HepG2 (cell line): ENCODE results near the gene NAT14. TPM values are rescaled to one million over a fixed set of nuclear protein-coding genes. Genes with fewer than 3 reads are reported as not detected.

ENCODE experiments used
- ATAC-seq: fragments of 200-7000 bp; cut with Tn5 transposase; 3 replicates; pipeline ENCODE4 v1.9.1; 2020; ENCODE audit warnings: mild to moderate bottlenecking, moderate library complexity
- BruUV-seq: library from RNA; stranded (reverse); fragments of 400-500 nt; replicated peaks from 2 replicates; lab custom pipeline; 2021; lab: Mats Ljungman, UMichigan
- CTCF ChIA-PET: fragments of 300-600 bp; formaldehyde crosslinking; extraction: SDS; loops from one replicate; lab custom pipeline; 2021; ENCODE audit warnings: low total read pairs, inconsistent platforms, low intra/inter-chr PET ratio; lab: Yijun Ruan, JAX
- POLR2A ChIA-PET: fragments of 350-600 bp; sonication (Branson Sonifier 250); formaldehyde crosslinking; loops from one replicate; lab custom pipeline; 2020; ENCODE audit warnings: antibody characterized with exemption, inconsistent platforms; lab: Yijun Ruan, JAX
- DNase-seq: peaks from one replicate; pipeline ENCODE4 v3.0.0-alpha.2; 2015; ENCODE audit warnings: low spot score
- FAIRE-seq: peaks from 3 replicates; lab custom pipeline; 2011; peaks lifted over from hg19 to GRCh38; lab: Jason Lieb, UNC
- H2AFZ ChIP-seq: one replicate; pipeline ENCODE4 v1.6.1; 2011; ENCODE audit warnings: low read length, inconsistent platforms
- H3K27ac ChIP-seq: fragments of 300-600 bp; 3 replicates; pipeline ENCODE4 v1.8.0; 2011; ENCODE audit warnings: mixed run types, mild to moderate bottlenecking, mixed read lengths, low read length, inconsistent platforms; ENCODE audit not compliant: insufficient read depth; ENCODE audit errors: extremely low read length
- H3K27me3 ChIP-seq, 2 experiments: fragments of 200-600 bp in 1 of 2; 2 replicates in 1 of 2; 3 replicates in 1 of 2; pipeline versions ENCODE4 v1.6.0 to v1.8.0; 2011; ENCODE audit warnings: low read length in 2 of 2, mild to moderate bottlenecking in 2 of 2, moderate library complexity in 2 of 2, inconsistent platforms in 1 of 2; ENCODE audit not compliant: insufficient read depth in 2 of 2, control insufficient read depth in 1 of 2
- H3K36me3 ChIP-seq, 2 experiments: fragments of 200-600 bp in 1 of 2; replicated peaks in 1 of 2; 2 replicates in 1 of 2; 3 replicates in 1 of 2; pipeline versions ENCODE4 v1.5.1 to v1.8.0; 2011; ENCODE audit warnings: low read length in 2 of 2, inconsistent platforms in 1 of 2; ENCODE audit not compliant: insufficient read depth in 2 of 2, control insufficient read depth in 1 of 2
- H3K4me1 ChIP-seq: 2 replicates; pipeline ENCODE4 v1.5.1; 2012; ENCODE audit warnings: low read length, inconsistent platforms; ENCODE audit not compliant: insufficient read depth
- H3K4me2 ChIP-seq: 2 replicates; pipeline ENCODE4 v1.6.0; 2011; ENCODE audit warnings: low read depth, low read length, inconsistent platforms
- H3K4me3 ChIP-seq, 3 experiments: fragments of 200-600 bp in 1 of 3; sonication (generic), shearing (Covaris generic) in 1 of 3; replicated peaks in 1 of 3; 2 replicates each; pipeline ENCODE4 v1.5.1; 2011 to 2016; ENCODE audit warnings: low read length in 3 of 3, inconsistent platforms in 2 of 3, low read depth in 2 of 3, mild to moderate bottlenecking in 2 of 3, control low read depth in 1 of 3, mixed read lengths in 1 of 3; ENCODE audit not compliant: insufficient read depth in 1 of 3
- H3K79me2 ChIP-seq: one replicate; pipeline ENCODE4 v1.6.1; 2011; ENCODE audit warnings: low read length, inconsistent platforms; ENCODE audit not compliant: insufficient read depth
- H3K9ac ChIP-seq: 2 replicates; pipeline ENCODE4 v1.6.0; 2011; ENCODE audit warnings: mild to moderate bottlenecking, low read depth, low read length, inconsistent platforms; ENCODE audit not compliant: insufficient read depth
- H3K9me3 ChIP-seq: 2 replicates; pipeline ENCODE4 v1.5.1; 2012; ENCODE audit warnings: mild to moderate bottlenecking, low read length
- H4K20me1 ChIP-seq: 2 replicates; pipeline ENCODE4 v1.6.0; 2011; ENCODE audit warnings: inconsistent platforms, mild to moderate bottlenecking, low read length, moderate library complexity; ENCODE audit not compliant: insufficient read depth
- ADNP ChIP-seq: sonication (generic); formaldehyde crosslinking; IDR thresholded peaks from 2 replicates; pipeline ENCODE4 v1.4.0; 2020; ENCODE audit warnings: missing genetic modification reagents
- ATF2 ChIP-seq: sonication (generic); formaldehyde crosslinking; IDR thresholded peaks from 2 replicates; pipeline ENCODE4 v1.4.0; 2020; ENCODE audit warnings: missing genetic modification reagents
- BRCA1 ChIP-seq: sonication (generic); formaldehyde crosslinking; IDR thresholded peaks from 2 replicates; pipeline ENCODE4 v1.4.0; 2020; ENCODE audit warnings: missing genetic modification reagents
- CREB1 ChIP-seq, 2 experiments: fragments of 450-650 bp in 1 of 2; IDR thresholded peaks; 2 replicates each; pipeline ENCODE4 v1.6.1; 2016 to 2017; ENCODE audit warnings: control low read depth in 1 of 2, mild to moderate bottlenecking in 1 of 2, missing compliant biosample characterization in 1 of 2, missing genetic modification characterization in 1 of 2
- ELF1 ChIP-seq: sonication (generic); formaldehyde crosslinking; IDR thresholded peaks from 2 replicates; pipeline ENCODE4 v1.4.0; 2020; ENCODE audit warnings: missing genetic modification reagents
- GABPA ChIP-seq, 2 experiments: IDR thresholded peaks; 2 replicates each; pipeline ENCODE4 v1.6.1; 2011 to 2016; ENCODE audit warnings: low read depth in 2 of 2, low read length in 1 of 2, missing biosample characterization in 1 of 2, missing genetic modification characterization in 1 of 2
- GABPB1 ChIP-seq: IDR thresholded peaks from 2 replicates; pipeline ENCODE4 v1.6.1; 2016; ENCODE audit warnings: mild to moderate bottlenecking, missing genetic modification reagents, moderate library complexity, missing compliant biosample characterization
- GLI4 ChIP-seq: sonication (generic); formaldehyde crosslinking; IDR thresholded peaks from 2 replicates; pipeline ENCODE4 v1.5.1; 2020; ENCODE audit warnings: missing genetic modification reagents, mild to moderate bottlenecking, moderate library complexity, borderline replicate concordance
- GPN1 ChIP-seq: sonication (generic); formaldehyde crosslinking; IDR thresholded peaks from 2 replicates; pipeline ENCODE4 v1.5.1; 2020; ENCODE audit warnings: missing genetic modification reagents, borderline replicate concordance
- HNRNPUL1 ChIP-seq: fragments of 200-400 bp; formaldehyde crosslinking; IDR thresholded peaks from 2 replicates; pipeline ENCODE4 v1.6.1; 2017; ENCODE audit warnings: low read depth, mild to moderate bottlenecking, low read length, moderate library complexity
- KAT8 ChIP-seq: IDR thresholded peaks from 2 replicates; pipeline ENCODE4 v1.6.1; 2016; ENCODE audit warnings: missing genetic modification reagents, missing compliant biosample characterization
- NR2C2 ChIP-seq: sonication (generic); formaldehyde crosslinking; IDR thresholded peaks from 2 replicates; pipeline ENCODE4 v1.4.0; 2020; ENCODE audit warnings: missing genetic modification reagents, mild to moderate bottlenecking, moderate library complexity, borderline replicate concordance
- PLRG1 ChIP-seq: fragments of 450-650 bp; conservative IDR thresholded peaks from 2 replicates; pipeline ENCODE4 v1.6.1; 2016
- SAP130 ChIP-seq: IDR thresholded peaks from 2 replicates; pipeline ENCODE4 v1.6.1; 2016; ENCODE audit warnings: low read depth
- TEAD3 ChIP-seq: optimal IDR thresholded peaks from 2 replicates; pipeline ENCODE3; 2016; ENCODE audit warnings: borderline replicate concordance
- ZFY ChIP-seq: sonication (generic); formaldehyde crosslinking; IDR thresholded peaks from 2 replicates; pipeline ENCODE4 v1.4.0; 2020; ENCODE audit warnings: missing genetic modification reagents
- ZNF451 ChIP-seq: sonication (generic); formaldehyde crosslinking; IDR thresholded peaks from 2 replicates; pipeline ENCODE4 v1.5.0; 2020; ENCODE audit warnings: mild to moderate bottlenecking, missing genetic modification reagents
- ZNF629 ChIP-seq: sonication (generic); formaldehyde crosslinking; conservative IDR thresholded peaks from 2 replicates; pipeline ENCODE4 v1.5.0; 2020; ENCODE audit warnings: missing genetic modification reagents
- ZNF687 ChIP-seq: sonication (generic); formaldehyde crosslinking; IDR thresholded peaks from 2 replicates; pipeline ENCODE4 v1.5.1; 2020; ENCODE audit warnings: mild to moderate bottlenecking, missing genetic modification reagents, moderate library complexity
- WGBS: methylation state at CpG from one replicate; pipeline ENCODE4 v1.1.6; 2017; ENCODE audit warnings: low lambda C conversion rate; 5-methylcytosine and 5-hydroxymethylcytosine counted together
- in situ Hi-C: cut with HindIII; loops from 2 replicates; pipeline ENCODE4 v1.10.0; 2017; ENCODE audit warnings: low pct_unique_long_range_greater_than_20kb; ENCODE audit not compliant: extremely low pct_ligation_motif_present
- intact Hi-C: fragments of 100-400 bp; cut with micrococcal nuclease; formaldehyde crosslinking; loops from one replicate; pipeline ENCODE4 v1.10.0; 2022; ENCODE audit not compliant: unreplicated experiment
- polyA plus RNA-seq, 8 experiments: library from polyadenylated mRNA; depleted of rRNA in 3 of 8; stranded (reverse) in 7 of 8; unstranded in 1 of 8; fragments of >200 nt; fragmentation: Illumina TruSeq in 4 of 8; extraction: Trizol in 4 of 8; gene quantifications; 2 replicates each; pipeline versions ENCODE4 v1.2.1 to v1.2.3, GENCODE V29; 2011 to 2016; ENCODE audit warnings: low read depth in 4 of 8, missing spikeins in 1 of 8, mixed read lengths in 1 of 8; ENCODE audit not compliant: insufficient read depth in 1 of 8
- total RNA-seq, 5 experiments: library from RNA; depleted of rRNA; stranded (reverse); fragments of >200 nt; fragmentation: Illumina TruSeq; extraction: Trizol; gene quantifications; 2 replicates each; pipeline ENCODE4 v1.2.3, GENCODE V29; 2016; ENCODE audit warnings: low read depth in 1 of 5

Gene NAT14
- total and polyA plus RNA-seq, 2 of the 13 experiments (the other 11 are each of a cell fraction or from before 2014, with no cell fraction given), result 20.7 to 22.3 TPM

- no peak for TF ChIP-seq ZNF629 (CRISPR knock-in tag)
- TF ChIP-seq HNRNPUL1, result no peak
Measured at GRCh38 chr19:55471266-55471665, 13.7 kb upstream of the NAT14 start (continued).

GRCh38 chr19:55472463-55472862, 12.5 kb upstream of the NAT14 start:
- H3K4me3 ChIP-seq, result no peak overlapping the region; a peak in 1 of 6 replicates
- H3K27ac ChIP-seq, result no peak overlapping the region
- H3K4me2 ChIP-seq, result peak overlapping the region; percentile 45; the same call in 1 of the 2 replicates
- CTCF ChIA-PET, result no interaction called here
- no TSS peak for BruUV-seq
- no peak for FAIRE-seq
- ATAC-seq, result no peak
- in situ Hi-C loops, result no loop called here
- no peaks in the 10 kb centered on the region for H3K79me2 ChIP-seq
- H3K36me3 ChIP-seq, result no peaks in the 10 kb centered on the region
- H3K27me3 ChIP-seq, result no peaks in the 10 kb centered on the region; a peak in 2 of 5 replicates
- no peaks in the 10 kb centered on the region for H4K20me1 ChIP-seq
- POLR2A ChIA-PET, result interaction anchor here (1.4 kb wide), 1 partner anchor 11 kb away, joined by 4 read pairs; the partner anchor contains the start of gene ISOC2
- DNase-seq, result peak; percentile 55
- WGBS, result 85% methylated on average over 4 of the region's 8 CpGs
- H3K9me3 ChIP-seq, result no peaks in the 10 kb centered on the region
- no peak overlapping the region for H2AFZ ChIP-seq
- TF ChIP-seq PLRG1 (no peak), ZNF687 (CRISPR knock-in tag) (peak; percentile 44), TEAD3 (peak; percentile 34), ATF2 (CRISPR knock-in tag) (no peak), GLI4 (CRISPR knock-in tag) (no peak), KAT8 (CRISPR knock-in tag) (peak; percentile 33; the same call in 1 of the 2 replicates), ZNF451 (no peak), ZNF629 (CRISPR knock-in tag) (peak; percentile 90), ADNP (CRISPR knock-in tag) (no peak), GABPA (IDR thresholded peaks at IDR 0.05; ENCODE audit: low read depth, low read length) (peak; percentile 38), GABPA (CRISPR knock-in tag; IDR thresholded peaks at IDR 0.05; ENCODE audit: low read depth) (peak; percentile 84), GPN1 (no peak), ZFY (CRISPR knock-in tag) (peak; percentile 25; the same call in 1 of the 2 replicates), GABPB1 (peak; percentile 55), CREB1 (IDR thresholded peaks at IDR 0.05) (no peak), CREB1 (CRISPR knock-in tag; IDR thresholded peaks at IDR 0.05) (peak; percentile 44), NR2C2 (CRISPR knock-in tag) (peak; percentile 77), SAP130 (CRISPR knock-in tag) (peak; percentile 24; the same call in 1 of the 2 replicates), ELF1 (CRISPR knock-in tag) (0 out of 2 replicates have a peak, but pooled peaks have one; percentile 26), BRCA1 (no peak)
- peak overlapping the region; percentile 22; the same call in 1 of the 2 replicates for H3K9ac ChIP-seq
- intact Hi-C loops, result no loop called here
- H3K4me1 ChIP-seq, result peaks cover 51% of the 10 kb centered on the region
